GM21381 (cell line): ENCODE measurements around the gene CLEC1A.

Experiments used
- ATAC-seq: cut with Tn5 transposase; IDR thresholded peaks from one replicate; pipeline ENCODE4 v1.9.1; 2021; ENCODE audit warnings: mild to moderate bottlenecking, moderate library complexity; ENCODE audit not compliant: unreplicated experiment

Gene CLEC1A, protein sequence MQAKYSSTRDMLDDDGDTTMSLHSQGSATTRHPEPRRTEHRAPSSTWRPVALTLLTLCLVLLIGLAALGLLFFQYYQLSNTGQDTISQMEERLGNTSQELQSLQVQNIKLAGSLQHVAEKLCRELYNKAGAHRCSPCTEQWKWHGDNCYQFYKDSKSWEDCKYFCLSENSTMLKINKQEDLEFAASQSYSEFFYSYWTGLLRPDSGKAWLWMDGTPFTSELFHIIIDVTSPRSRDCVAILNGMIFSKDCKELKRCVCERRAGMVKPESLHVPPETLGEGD

DNA sequence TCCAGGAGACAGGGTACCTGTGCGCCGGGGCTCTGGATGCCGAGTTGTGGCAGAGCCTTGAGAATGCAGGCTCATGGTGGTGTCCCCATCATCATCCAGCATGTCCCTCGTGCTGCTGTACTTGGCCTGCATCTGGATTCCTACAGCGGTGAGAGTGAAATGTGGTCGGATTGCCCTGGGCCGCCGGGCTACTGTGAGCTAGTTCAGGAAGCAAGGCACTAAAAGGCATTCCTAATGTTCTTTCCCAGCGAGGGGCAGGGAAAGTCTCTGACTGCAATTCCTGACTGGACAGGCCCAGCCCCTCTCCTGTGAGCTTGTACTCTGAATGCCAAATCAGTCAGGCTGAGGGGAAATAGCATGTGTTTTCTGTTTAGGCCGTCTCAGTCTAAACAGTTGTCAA is at the start of gene CLEC1A:
TSS of gene CLEC1A (minus strand) at position 195 of the 400 bp plus-strand sequence. CDS start at position 132, 63 bp downstream.
- no peak for ATAC-seq

DNA sequence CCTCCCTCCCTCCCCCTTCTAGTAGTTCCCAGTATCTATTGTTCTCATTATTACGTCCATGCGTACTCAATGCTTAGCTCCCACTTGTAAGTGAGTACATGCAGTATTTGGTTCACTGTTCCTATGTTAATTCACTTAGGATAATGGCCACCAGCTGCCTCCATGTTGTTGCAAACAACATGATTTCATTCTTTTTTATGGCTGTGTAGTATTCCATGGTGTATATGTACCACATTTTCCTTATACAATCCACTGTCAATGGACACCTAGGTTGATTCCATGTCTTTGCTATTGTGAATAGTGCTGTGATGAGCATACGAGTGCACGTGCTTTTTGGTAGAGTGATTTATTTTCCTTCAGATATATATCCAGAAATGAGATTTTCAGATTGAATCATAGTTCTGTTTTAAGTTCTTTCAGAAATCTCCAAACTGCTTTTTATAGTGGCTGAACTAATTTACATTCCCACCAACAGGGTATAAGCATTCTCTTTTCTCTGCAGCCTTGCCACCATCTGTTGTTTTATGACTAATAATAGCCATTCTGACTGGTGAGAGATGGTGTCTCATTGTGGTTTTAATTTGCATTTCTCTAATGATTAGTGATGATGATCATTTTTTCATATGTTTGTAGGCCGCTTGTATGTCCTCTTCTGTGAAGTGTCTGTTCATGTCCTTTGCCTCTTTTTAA is 49.1 kb upstream of the CLEC1A start:
- ATAC-seq: peak; percentile 79

DNA sequence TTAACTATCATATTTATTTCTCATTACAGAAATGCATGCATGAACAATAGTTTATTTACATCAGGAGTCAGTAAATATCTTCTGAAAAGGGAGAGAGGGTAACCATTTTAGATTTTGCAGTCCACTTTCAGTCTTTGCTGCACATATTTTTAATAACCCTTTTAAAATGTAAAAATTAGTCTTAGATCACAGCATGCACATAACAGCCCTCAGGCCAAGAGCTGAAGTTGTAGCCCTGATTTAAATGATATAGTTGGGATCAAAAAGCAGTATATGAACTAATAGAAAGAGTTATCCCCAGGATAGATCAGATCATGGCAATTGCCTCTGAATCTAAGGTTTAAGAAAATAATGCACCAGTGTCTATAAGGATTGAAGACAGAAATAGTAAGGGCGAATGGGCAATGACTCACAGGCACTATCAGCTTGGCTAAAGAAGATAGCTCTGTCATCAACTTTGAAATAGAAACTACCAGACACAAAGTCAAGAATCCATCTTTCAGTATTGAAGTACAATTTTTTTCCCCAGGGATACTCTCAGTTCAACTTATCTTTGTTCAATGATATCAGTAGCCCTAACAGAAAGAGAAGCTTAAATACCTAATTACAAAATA is 44.3 kb upstream of the CLEC1A start:
- no peak for ATAC-seq

DNA sequence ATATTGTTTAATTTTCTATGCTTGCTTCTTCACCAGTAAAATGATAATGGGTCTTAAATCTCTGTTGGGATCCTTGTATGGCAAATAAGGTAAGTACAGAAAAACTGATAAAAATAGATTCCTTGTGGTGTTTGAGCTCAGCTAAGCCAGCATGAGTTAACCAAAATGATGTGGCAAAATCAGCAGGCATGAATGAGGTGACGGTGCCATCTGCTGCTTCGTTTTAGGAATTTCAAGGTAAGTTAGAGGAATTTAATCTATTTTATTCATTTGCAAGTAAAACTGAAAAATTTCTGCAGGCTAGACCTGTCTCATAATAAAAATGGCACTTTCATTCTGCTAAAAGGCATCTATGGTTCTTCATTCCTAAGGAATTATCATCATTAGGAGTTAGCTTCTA is 41.2 kb upstream of the CLEC1A start:
- ATAC-seq: no peak

DNA sequence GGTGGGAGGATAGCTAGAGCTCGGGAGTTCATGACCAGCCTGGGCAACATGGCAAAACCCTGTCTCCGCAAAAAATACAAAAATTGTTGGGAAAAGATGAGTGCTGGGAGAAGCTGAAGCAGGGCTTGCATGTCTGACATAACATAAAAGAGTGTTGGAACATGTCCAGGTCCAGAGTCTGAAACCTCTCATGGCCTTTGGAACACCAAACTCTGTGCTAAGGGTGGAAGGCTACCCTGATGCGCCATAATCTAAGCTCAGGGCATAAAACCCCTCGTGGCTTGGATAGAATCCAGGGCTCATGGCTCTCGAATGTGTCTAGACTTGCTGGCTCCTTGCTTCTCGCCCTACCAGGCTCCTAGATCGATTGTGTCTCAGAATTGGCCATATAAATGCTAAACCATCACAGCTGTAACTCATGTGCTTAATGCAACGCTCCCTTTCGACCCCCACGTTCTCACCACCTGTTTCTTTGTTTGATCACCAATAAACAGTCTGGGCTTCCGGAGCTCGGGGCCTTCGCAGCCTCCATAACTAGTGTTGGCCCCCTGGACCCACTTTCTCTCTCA is 37.9 kb upstream of the CLEC1A start:
- ATAC-seq: no peak

DNA sequence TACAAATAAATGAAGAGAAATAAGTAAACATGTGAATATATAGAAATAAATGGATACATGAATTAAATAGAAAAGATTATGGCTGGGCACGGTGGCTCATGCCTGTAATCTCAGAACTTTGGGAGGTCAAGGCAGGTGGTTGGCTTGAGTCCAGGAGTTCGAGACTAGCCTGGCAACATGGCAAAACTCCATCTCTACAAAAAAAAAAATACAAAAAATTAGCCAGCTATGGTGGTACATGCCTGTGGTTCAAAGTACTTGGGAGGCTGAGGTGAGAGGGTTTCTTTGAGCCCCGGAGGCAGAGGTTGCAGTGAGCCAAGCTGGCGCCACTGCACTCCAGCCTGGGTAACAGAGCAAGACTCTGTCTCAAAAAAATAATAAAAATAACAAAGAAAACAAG is 36.3 kb upstream of the CLEC1A start:
- no peak for ATAC-seq

DNA sequence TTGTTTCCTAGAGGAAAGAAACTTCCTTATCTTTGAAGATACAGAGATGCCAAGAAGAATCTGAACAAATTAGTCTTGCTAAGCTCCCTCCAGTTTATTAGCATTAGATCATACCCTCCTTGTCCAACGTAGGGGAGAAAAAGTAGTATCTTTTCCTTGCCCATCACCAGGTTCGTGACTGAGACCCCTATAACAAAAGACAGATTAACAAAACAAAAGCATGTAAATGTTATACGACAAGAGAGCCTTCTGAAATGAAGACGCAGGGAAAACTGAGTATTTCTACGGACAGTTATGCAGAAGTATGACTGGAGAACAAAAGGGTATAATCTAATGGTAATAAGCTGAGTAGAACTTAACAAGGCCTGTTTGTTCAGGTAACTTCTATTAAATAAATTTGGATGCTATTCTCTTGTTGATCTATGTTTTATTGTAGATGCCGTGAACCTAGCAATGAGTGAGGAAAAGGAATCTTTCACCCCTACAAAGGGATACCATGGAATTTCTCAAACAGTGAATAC is 34.1 kb upstream of the CLEC1A start:
- no peak for ATAC-seq

DNA sequence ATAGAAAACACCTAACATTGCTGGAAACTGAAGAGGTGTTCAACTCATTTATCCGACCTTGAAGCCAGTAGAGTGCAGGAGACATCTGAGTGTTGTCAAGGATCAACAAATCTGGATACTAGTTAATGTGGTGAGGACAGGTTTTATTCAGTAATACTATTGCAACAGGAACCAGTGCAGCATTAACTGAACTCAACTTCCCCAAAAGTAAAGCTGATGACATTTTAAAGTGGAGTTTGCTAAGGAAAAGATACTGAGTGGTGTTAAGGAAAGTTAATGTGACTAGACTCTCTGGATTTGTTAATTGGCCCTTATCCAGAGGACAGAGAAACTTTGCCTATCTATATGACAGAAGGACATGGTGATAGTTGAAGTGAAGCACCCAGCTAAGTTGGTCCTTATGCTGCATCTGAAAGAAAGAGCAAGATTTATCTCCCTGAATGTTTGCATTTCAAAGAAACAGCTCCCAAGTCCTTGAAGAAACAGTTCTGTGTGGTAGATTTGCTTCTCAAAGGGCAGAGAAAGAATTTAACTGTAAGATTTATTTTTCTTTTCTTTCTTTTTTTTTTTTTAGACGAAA is 32.4 kb upstream of the CLEC1A start:
- no peak for ATAC-seq

DNA sequence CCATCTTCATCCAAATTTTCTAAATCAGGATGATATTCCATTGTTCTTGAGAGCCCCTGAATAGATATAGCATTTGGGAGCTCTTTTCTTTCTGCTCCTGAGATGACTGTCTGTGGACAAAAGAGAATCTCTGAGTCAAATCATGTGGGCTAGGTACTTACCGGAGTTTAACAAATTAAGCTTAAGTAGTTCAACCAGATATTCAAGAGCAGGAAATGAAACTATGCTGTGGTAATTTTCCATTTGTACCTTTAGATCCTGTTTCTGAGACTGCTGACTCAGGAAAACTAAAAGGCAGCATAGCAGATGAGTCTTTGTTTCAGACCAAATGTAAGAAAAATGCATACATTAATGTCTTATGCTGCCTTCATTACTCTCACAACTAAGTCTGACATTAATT is 31.3 kb upstream of the CLEC1A start, which contains the start of gene CLEC7A:
TSS of gene CLEC7A (minus strand) at position 158 of the 400 bp plus-strand sequence. CDS start at position 41, 117 bp downstream.
- ATAC-seq: peak; percentile 93

DNA sequence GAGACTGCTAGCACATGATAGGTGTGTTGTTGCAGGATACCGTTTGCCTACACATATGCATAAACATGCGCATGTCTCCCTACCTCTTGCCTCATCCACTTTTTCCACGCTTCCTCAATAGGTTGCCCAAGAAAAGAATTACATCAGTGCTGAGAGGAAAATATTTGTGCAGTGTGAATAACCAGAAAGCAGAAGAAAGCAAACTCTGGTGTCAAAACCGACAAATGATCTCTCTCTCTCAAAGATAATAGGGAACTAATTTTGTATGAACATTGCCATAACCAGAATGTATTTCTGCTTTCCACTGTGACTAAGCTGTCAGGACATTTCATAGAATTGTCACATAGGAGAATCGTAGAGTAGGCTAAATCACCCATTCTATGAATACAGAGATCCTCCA is 29.9 kb upstream of the CLEC1A start:
- ATAC-seq: no peak

DNA sequence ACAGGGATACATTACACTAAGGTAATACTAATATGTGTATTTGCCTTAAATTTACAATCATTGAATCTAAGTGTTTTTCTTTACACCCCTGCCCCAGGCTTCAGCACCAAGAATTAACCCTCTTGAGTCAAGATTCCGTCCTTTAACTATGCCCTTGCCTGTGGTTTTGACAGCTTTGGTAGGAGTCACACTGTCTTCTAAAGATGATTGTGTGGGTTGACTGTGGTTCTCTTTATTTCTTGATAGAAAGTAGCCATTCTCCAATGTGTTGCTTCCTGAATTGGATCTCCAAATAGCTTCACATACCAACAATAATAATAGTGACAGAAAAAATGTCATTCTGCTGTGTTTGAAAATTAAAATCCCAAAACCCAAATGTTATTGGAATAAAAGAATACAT is 27.6 kb upstream of the CLEC1A start:
- ATAC-seq: no peak

DNA sequence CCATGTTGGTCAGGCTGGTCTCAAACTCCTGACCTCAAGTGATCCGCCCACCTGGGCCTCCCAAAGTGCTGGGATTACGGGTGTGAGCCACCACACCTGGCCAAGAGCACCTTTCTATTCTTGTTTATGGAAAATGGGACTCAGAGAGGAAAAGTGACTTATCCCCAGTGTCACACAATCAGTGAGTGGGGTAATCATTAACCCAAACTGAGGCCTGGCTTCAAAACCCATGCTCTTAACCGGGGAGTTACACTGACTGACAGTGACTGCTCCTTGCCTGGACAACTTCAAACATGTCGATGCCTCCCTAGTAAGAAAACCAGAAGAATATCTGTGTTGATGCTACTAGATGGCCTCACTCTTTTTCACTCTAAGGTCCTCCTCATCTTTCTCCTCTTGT is 23.9 kb upstream of the CLEC1A start:
- no peak for ATAC-seq

DNA sequence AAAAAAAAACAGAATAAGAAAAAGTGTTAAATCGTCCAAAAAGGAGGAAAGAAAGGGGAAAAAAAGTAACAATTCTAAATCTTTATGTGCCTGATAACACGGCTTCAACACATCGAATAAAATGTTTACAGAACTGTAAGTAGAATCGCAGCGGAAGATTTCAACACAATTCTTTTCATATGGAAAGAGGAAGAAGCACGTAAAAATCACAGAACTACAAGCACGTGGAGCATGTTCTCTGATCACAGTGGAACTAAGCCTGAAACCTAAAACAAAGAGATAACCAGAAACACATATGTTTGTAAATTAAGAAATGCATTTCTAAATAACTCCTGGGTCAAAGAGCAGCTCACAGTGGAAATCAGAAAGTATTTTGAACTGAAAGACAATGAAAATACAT is 22.5 kb upstream of the CLEC1A start:
- no peak for ATAC-seq

DNA sequence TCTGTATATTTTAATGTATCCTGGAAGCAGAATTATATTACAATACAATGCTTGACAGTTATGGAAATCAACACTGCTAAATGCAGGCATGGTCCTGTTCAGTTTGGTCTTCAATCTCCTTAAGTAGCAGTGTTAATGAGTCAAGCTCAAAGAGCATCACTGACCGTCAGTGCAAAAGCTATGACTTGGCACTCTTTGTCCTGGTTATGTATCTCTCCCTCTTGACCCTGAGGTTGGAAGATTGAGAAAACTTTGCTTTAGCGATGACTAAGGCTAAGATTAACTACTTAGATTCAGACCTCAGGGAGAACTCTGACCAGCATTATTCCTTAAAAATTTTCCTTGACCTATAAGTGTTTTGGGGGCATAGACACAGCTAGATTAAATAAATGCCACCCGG is 20.3 kb upstream of the CLEC1A start:
- ATAC-seq: no peak

DNA sequence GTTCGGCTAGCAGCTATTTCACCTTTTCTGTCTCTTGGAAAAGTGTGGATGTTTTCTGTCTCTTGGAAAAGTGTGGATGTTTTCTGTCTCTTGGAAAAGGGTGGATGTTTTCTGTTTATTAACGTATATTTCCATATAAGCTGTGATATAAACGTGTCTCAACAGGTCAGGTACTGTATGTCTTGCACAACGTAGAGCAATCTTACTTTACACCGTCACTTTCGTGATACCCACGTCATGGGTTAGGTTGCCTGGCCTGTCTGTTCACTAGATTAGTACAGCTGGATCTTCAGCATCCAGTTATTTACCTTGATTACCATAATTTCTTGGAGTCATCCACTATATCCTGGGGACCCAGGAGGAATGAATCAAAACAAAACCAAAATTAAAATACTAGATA is 17.1 kb upstream of the CLEC1A start:
- no peak for ATAC-seq

DNA sequence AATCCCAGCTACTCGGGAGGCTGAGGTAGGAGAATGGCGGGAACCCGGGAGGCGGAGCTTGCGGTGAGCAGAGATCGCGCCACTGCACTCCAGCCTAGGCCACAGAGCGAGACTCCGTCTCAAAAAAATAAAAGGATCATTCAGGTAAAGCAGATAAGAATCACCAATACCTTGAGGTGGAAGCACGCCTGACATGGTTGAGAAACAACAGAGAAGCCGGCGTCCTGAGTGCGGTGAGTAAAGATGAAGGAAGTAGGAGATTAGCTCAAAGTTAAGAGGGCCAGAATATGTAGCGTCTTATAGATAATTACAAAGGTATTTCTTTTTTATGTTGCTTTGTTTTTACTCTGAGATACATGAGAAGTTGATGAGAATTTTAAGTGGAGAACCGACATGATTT is 16.5 kb upstream of the CLEC1A start:
- ATAC-seq: no peak

DNA sequence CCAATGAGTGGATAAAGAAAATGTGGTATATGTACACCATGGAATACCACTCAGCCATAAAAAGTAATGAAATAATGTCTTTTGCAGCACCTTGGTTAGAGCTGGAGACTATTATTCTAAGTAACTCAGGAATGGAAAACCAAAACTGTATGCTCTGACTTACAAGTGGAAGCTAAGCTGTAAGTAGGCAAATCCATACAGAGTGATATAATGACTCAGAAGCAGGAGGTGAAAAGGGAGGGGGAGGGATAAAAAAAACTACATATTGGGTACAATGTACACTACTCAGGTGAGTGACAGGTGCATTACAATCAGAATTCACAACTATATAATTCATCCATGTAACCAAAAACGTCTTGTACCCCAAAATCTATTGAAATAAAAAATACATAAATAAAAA is 15.1 kb upstream of the CLEC1A start:
- ATAC-seq: no peak

DNA sequence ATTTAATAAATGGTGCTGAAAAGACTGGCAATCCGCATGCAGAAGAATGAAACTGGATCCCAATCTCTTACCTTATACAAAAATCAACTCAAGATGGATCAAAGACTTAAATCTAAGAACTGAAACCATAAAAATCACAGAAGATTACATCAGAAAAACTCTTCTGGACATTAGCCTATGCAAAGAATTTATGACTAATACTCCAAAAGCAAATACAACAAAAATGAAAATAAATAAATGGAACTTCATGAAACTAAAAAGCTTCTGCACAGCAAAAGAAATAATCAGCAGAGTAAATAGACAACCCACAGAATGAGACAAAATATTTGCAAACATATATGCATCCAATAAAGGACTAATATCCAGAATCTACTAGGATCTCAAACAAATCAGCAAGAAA is 14.3 kb upstream of the CLEC1A start:
- ATAC-seq: no peak

DNA sequence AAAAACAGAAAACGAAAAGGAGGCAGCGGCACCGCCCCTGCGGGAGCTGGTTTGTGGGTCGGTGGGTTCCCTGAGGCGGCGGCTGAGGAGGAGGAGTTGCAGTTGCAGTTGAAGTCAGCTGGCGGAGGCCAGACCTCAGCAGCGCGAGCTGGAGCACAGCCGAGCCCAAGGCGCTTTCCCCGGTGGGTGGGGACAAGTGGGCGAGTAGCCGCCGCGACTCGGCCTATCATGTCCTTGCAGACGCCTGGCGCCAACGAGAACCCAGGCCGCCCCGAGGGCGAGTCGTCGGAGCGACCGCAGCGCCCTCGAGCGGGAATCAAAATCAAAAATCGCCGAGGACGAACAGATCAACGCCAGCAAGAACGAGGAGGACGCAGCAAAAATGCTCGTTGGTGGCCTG is 12.7 kb upstream of the CLEC1A start:
- ATAC-seq: no peak

DNA sequence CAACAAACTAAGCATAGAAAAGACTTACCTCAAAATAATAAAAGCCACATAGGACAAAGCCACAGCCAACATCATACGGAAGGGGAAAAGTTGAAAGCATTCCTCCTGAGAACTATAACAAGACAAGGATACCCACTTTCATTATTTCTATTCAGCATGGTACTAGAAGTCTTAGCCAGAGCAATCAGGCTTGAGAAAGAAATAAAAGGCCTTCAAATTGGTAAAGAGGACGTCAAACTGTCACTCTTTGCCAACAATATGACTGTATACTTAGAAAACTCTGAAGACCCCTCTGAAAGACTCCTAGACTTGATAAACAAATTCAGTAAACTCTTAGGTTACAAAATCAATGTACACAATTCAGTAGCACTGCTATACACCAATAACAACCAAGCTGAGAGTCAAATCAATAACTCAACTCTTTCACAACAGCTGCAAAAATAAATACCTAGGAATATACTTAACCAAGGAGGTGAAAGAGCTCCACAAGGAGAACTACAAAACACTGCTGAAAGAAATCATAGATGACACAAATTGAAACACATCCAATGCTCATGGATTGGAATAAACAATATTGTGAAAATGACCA is 11.6 kb upstream of the CLEC1A start:
- ATAC-seq: no peak

DNA sequence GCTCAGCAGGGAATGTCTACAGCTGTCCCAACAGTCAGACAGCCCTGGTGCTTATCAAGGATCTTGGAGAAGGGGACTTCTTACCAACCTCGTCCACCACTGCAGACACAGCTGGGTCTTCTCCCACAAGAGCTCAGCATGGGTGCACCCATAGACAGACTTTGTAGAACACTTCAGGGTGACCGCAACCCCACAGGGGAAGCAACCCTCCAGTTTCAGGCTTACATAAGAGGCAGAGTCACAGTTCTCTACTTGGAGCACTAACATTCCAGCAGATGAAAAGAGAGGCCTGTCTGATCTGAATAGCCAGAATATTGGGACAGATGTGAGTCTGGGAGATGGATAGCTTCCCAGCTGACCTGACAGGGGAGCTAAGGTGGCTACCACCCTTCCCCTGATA is 3.5 kb upstream of the CLEC1A start:
- ATAC-seq: no peak
